Ishikawa (cell line): Measurements from ENCODE around the gene MAML2.

Experiments
- CEBPB ChIP-seq: IDR thresholded peaks from 2 replicates; pipeline ENCODE4 v1.6.1; 2012
- CREB1 ChIP-seq: IDR thresholded peaks from 2 replicates; pipeline ENCODE4 v1.6.1; 2012; ENCODE audit warnings: low read depth
- EP300 ChIP-seq: IDR thresholded peaks from 2 replicates; pipeline ENCODE4 v1.6.1; 2012; ENCODE audit warnings: borderline replicate concordance
- FOXM1 ChIP-seq: IDR thresholded peaks from 2 replicates; pipeline ENCODE4 v1.6.1; 2012; ENCODE audit warnings: low read depth, borderline replicate concordance
- MAX ChIP-seq: IDR thresholded peaks from 2 replicates; pipeline ENCODE4 v1.6.1; 2012
- RAD21 ChIP-seq: IDR thresholded peaks from 2 replicates; pipeline ENCODE4 v1.6.1; 2012; ENCODE audit warnings: low read depth
- REST ChIP-seq: IDR thresholded peaks from 2 replicates; pipeline ENCODE4 v1.6.1; 2012; ENCODE audit warnings: low read depth, mild to moderate bottlenecking
- TAF1 ChIP-seq: IDR thresholded peaks from 2 replicates; pipeline ENCODE4 v1.6.1; 2012; ENCODE audit warnings: low read depth, mild to moderate bottlenecking
- TCF12 ChIP-seq: IDR thresholded peaks from 2 replicates; pipeline ENCODE4 v1.6.1; 2012; ENCODE audit warnings: low read depth
- YY1 ChIP-seq: IDR thresholded peaks from 2 replicates; pipeline ENCODE4 v1.6.1; 2012; ENCODE audit warnings: low read depth

GRCh38 chr11:96189351-96189750, 153.6 kb downstream of the MAML2 start:
- TF ChIP-seq MAX (no peak), CEBPB (no peak), RAD21 (no peak), FOXM1 (no peak), TCF12 (no peak), REST (no peak), YY1 (no peak), EP300 (no peak), TAF1 (no peak), CREB1 (no peak)
